Amniotic stem cell (primary cell): Measurements from ENCODE around the gene CCDC137.

Experiments used
- DNase-seq: peaks from one replicate; lab custom pipeline; 2025; lab: John Stamatoyannopoulos, UW

The CCDC137 gene

GRCh38 chr17:81702934-81703746 lies 36.6 kb downstream of the CCDC137 start, which contains the start of gene MRPL12:
Gene MRPL12, plus strand, starts transcription at chr17:81703367. Its CDS starts 135 bp downstream, at chr17:81703502.
- DNase-seq = peak; percentile 71

GRCh38 chr17:81703747-81704654 lies 37.5 kb downstream of the CCDC137 start:
- DNase-seq = no peak

GRCh38 chr17:81705518-81706231 lies 39.1 kb downstream of the CCDC137 start:
- DNase-seq = no peak

GRCh38 chr17:81706232-81706611 lies 39.7 kb downstream of the CCDC137 start:
- DNase-seq = no peak

- DNase-seq = no peak
Observed at GRCh38 chr17:81706757-81707624, 40.5 kb downstream of the CCDC137 start.

GRCh38 chr17:81707725-81708646 lies 41.4 kb downstream of the CCDC137 start:
- DNase-seq = no peak

- DNase-seq = no peak
Observed at GRCh38 chr17:81708739-81709185, 42.2 kb downstream of the CCDC137 start.

GRCh38 chr17:81710514-81711308 lies 44.2 kb downstream of the CCDC137 start:
- no peak for DNase-seq

- DNase-seq = peak; percentile 30
Observed at GRCh38 chr17:81711814-81712467, 45.4 kb downstream of the CCDC137 start, which contains the start of gene SLC25A10. Gene SLC25A10, plus strand, starts transcription at chr17:81712284. Its CDS starts 143 bp downstream, at chr17:81712427.

- DNase-seq = no peak
Observed at GRCh38 chr17:81712468-81713003, 46.0 kb downstream of the CCDC137 start.

GRCh38 chr17:81713004-81713555 lies 46.5 kb downstream of the CCDC137 start:
- DNase-seq = no peak

- no peak for DNase-seq
Observed at GRCh38 chr17:81713556-81714411, 47.2 kb downstream of the CCDC137 start.

- no peak for DNase-seq
Observed at GRCh38 chr17:81714412-81715106, 48.0 kb downstream of the CCDC137 start.

GRCh38 chr17:81715107-81715871 lies 48.8 kb downstream of the CCDC137 start:
- no peak for DNase-seq

GRCh38 chr17:81715872-81716673 lies 49.5 kb downstream of the CCDC137 start:
- no peak for DNase-seq
